NCI-H2081 (cell line): ENCODE data around the gene RPS6KA1.
A peak's percentile ranks its signal among the peaks of the same experiment; 100 is the strongest.
"Not testable (repeated sequence)": the region's sequence is repeated elsewhere in the genome, so short reads cannot be mapped to it uniquely, and the experiment has no call there.

Experiments
- DNase-seq, 2 experiments: peaks; one replicate each; lab custom pipeline; 2025; lab: John Stamatoyannopoulos, UW

RPS6KA1 gene

DNA sequence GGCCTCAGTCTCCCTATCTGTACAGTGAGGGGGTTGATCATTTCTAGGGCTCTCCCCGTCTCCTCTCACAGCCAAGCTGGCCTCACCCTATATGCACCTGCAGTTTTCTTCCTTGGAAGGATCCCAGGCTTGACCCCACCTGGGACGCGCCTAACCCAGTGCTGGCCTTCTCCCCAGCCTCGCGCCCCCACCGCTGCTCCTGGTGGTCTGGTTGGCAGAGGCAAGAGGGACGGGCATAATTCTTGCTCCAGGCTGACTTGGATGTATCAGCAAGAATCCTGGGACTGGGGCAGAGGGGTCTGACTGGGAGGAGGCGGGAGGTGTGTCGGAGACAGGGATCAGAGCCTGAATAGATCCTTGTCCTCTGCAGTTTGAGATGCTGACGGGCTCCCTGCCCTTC is 25.2 kb downstream of the RPS6KA1 start:
- DNase-seq, result no peak

DNA sequence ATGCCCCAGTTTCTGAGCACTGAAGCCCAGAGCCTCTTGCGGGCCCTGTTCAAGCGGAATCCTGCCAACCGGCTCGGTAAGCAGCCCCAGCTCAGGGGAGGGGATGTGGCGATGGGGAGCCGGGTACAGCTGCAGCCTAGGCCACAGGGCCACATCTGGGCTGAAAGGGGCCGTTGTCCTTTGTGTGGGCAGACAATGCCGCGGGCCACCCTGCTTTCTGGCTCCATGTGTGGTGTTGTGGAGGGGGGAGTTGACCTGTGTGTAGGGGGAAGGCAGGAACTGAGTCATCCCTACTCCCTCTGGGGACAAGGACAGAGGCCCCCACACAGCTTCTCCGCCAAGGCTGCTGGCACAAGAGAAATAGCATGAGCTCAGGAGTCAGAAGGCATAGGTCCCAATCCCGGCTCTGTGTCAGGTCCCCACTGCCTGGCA is 26.0 kb downstream of the RPS6KA1 start:
- no peak for DNase-seq

DNA sequence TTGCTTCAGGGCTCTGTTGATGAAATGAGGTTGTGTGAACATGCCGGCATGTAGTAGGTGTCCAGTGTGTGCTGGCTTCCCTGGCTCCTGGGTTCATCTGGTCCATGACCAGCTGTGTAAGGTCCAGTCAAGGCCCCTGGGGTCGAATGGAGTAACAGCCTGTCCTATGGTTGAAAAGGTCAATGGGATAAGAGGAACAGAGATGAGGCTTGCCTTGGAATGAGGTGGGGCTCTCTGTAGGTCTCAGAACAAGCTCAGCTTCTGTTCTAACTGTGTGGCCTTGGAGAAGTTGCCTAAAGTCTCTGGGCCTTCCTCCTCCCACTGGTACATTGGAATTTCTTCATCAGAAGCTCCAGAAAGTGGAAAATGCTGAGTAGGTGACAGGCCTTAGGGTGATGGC is 26.6 kb downstream of the RPS6KA1 start:
- no peak for DNase-seq

DNA sequence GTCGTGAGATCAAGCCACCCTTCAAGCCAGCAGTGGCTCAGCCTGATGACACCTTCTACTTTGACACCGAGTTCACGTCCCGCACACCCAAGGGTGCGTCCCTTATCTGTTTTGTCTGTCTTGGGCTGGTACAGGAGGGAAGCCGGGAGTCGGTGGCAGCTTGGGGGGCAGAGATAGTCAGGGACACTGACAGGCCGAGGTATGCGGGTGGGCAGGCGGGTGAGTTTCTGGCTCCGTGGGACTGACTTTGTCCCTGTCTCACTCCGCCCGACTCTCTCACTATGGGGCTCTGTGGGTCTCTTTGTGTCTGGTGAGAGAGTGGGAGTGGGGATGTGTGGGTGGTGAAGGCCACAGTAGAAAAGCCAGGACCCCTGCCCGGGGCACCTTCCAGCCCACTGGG is 27.4 kb downstream of the RPS6KA1 start:
- DNase-seq, result no peak

DNA sequence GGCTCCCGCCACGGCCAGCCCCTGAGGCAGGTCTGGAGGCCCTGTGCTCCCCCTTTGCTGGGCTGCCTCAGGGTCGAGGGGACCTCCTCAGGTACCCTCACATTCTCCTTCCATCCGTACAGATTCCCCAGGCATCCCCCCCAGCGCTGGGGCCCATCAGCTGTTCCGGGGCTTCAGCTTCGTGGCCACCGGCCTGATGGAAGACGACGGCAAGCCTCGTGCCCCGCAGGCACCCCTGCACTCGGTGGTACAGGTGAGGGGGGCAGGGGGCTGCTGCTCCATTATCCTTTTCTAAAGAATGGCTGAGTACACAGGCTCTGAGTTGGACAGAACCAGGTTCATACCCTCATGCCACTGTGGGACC is 29.1 kb downstream of the RPS6KA1 start:
- DNase-seq, result no peak

DNA sequence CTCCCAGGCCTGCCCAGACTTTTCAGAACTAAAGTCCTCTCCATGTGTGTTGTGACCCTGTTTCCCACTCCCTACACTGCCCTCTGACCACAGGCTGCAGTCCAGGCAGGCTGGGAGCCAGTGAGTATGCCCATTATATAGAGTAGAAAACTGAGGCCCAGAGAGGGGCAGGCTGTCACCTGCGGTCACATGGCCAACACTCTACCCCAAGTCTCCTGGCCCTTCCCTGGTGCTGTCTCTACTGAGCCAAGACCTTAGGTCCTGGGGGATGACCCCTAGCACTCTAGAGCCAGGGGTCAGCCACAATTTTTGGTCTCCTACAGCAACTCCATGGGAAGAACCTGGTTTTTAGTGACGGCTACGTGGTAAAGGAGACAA is 30.8 kb downstream of the RPS6KA1 start:
- no peak for DNase-seq

DNA sequence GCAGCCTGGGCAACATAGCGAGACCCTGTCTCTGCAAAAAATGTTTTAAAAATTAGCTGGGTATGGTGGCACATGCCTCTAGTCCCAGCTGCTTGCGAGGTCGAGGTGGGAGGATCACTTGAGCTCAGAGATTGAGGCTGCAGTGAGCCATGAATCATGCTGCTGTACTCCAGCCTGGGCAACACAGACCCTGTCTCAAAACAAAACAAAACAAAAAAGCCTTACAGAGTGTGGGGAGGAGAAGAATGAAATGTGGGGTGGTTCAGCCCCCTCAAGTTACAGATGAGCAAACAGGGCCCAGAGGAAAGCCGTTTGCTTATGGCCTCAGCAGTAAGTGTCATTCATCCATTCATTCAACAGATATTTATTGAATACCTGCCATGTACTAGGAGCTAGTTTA is 40.7 kb downstream of the RPS6KA1 start:
- DNase-seq, result no peak

DNA sequence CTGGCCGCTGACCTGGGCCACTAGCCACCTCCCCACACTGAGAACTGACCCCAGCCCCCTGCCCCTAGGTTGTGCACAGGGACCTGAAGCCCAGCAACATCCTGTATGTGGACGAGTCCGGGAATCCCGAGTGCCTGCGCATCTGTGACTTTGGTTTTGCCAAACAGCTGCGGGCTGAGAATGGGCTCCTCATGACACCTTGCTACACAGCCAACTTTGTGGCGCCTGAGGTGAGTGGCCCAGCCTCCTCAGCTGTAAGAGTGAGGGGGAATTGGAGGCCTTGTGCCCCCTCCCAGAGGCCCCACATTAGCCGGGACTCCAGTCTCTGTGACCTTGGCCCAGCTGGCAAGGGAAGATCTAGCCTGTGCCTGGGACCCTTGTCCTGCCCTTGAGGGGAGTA is 41.8 kb downstream of the RPS6KA1 start:
- no peak for DNase-seq

DNA sequence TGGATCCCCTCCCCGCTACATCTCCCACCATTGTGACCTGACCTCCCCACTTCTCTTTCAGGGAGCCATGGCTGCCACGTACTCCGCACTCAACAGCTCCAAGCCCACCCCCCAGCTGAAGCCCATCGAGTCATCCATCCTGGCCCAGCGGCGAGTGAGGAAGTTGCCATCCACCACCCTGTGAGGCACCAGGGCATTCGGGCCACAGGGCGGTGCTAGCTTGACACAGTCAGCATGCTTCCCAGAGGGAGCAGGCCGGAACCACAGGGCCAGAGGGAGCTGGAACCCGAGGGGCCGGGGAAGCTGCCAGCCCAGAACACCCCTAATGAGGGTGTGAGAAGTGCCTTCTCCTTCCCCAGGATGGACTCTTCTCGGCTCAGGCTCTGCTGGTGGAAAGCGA is 44.5 kb downstream of the RPS6KA1 start:
- DNase-seq, result no peak

DNA sequence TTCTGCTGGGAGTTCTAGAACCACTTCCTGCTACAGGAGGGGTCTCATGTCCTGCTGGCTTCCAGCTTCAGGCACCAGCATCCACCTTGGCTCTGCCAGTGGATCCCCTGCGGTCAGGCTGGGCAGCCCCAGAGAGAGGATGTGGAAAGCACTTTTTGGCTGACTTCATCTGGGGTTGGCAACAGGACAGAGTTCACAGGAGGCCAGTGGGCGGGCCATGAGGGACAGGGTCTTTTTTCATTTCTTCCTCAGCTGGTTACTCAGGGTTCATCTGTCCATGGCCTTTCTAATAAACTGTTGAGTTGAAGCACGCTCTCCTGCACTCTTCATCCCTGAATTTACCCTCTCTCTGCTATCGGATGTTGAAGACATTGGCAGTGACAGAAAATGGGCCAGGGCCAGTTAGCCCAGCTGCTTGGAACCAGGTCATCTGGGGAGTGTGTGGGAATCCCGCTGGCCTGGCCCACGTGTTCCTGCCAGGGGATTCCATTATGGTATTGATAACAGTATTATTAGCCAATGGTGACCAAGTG is 45.2 kb downstream of the RPS6KA1 start:
- no peak for DNase-seq

DNA sequence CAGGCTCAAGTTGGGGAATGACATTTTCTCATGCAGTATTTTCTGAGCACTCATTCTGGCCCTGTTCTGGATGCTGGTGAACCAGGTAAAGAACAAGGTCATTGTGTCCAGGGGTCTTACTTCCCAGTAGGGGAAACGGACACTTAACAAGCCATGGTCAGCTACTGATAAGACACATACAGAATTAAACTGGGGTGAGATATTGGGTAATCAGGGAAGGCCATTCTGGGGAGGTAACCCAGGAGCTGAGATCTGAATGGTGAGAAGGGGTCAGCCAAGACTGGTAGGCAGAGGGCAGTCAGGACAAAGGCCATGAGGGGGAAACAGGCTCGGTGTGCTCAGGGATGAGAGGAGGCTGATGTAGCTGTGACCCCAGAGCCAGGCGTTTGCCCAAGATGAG is 45.8 kb downstream of the RPS6KA1 start:
- no peak for DNase-seq

DNA sequence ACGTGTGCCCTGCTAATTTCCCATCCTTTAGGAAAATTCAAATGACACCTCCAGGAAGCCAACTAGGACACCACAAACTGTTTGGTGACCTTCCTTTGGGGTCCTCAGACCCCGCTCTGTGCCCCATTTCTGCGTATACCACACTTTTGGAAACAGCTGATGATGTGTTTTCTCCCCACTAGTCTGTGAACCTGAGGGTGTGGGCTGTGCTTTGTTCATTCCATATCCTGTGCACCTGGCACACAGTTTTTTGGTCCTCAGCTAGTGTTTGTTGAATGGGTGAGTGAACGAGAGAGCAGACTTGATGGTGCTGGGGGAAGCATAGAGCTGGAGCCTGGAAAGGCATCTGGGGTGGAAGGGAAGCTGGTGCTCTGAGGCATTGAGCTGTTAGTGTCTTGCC is 48.6 kb downstream of the RPS6KA1 start:
- DNase-seq, result no peak

DNA sequence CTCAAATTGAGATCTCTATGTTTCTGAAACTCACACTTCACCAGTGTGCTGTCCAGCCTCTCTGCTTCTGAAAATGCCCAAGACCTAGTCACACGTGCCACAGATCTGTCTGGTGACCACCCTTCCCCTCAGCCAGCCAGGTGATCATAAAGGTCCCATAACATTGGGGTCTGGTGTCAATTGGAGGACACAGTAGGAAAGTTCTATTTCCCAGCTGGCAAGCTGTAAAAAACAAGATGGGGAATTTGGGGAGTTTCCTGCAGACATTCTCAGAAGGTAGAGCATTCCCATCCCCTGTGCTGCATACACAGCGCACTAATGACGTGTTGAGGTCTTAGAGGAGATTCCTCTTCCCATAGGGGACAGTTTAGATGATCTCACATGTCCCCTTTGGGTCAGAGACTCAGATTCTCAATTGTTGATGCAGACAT is 50.1 kb downstream of the RPS6KA1 start:
- DNase-seq, result no peak

DNA sequence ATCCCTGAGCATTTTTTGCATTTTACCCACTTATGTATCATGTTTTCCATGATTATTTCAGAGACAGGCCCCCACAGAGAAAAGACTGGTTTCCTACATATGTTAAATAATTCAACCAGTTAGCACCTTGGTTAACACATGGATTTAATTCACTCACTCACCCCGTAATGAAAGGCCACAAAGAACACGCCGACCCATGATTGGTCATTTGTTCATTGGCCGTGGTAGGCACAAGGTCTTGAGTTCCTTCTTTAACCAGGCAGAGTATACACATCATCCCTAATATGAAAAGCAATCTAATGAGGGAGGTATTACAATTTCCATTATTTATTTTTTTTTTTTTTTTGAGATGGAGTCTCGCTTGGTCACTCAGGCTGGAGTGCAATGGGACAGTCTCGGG is 50.6 kb downstream of the RPS6KA1 start:
- DNase-seq, result no peak

DNA sequence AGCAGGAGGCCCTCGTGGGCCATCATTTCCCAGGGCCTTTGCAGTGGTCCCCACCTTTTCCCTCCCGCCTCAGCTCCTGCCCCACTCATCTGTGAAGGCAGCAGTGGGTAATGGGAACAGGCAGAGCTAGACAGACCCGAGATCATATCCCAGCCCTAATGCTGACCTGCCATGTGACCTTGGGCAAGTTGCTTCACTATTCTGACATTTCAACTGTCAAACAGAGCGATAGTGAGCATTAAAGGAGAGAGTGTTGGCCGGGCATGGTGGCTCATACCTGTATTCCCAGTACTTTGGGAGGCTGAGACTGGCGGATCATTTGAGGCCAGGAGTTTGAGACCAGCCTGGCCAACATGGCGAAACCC is 51.7 kb downstream of the RPS6KA1 start:
- no peak for DNase-seq

DNA sequence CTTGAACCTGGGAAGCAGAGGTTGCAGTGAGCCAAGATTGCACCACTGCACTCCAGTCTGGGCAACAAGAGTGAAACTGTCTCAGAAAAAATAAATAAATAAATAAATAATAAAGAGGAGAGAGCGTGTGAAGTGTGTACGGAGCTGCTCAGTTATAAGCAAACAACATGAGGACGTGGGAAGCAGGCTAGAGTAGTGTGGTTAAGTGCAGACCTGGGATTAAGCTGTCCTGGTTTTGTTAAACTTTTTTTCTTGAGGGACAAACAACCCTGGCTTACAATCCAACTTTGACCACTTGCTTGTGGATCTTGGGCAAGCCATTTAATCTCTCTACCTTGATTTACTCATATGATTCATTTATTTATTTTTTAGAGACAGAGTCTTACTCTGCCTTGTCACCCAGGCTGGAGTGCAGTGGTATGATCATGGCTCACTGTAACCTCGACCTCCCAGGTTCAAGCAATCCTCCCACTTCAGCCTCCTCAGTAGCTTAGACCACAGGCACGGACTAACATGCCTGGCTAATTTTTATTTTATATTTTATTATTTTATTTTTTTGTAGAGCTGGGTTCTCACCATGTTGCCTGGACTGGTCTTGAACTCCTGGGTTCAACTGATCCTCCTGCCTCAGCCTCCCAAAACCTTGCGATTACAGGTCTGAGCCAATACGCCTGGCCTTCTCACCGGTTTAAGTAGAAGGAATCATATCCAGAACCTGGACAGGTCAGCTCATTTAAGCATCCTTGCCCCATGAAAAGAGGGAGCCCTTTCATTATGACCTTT is 52.7 kb downstream of the RPS6KA1 start:
- DNase-seq, result no peak

DNA sequence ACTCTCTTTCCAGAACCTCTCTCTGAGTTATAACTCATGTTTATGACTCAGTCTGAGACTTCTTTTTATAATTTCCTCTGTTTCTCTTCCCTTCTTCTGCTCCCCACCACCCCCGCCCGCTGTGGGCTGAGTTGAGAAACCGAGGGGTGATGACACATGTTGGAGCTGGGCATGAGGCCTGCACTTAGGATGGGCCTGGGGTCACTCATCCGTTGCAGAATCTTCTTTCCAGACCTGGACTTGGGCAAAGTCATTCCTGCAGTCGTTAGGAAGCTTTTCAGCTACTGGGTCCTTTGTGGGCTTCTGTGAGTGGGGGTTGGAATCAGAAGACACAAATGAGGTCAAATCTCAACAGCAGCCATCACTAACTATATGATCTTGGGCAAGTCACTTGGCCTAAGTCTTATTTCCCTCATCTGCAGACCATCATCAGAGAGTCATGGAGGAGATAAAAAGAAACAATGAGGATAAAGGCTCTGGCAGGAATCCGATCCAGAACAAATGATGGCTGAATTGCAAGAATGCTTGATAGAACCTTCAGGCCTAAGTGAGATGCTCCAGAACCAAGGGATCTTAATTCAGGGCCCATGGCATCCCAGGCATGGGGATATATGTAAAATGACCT is 53.4 kb downstream of the RPS6KA1 start:
- DNase-seq, result no peak

DNA sequence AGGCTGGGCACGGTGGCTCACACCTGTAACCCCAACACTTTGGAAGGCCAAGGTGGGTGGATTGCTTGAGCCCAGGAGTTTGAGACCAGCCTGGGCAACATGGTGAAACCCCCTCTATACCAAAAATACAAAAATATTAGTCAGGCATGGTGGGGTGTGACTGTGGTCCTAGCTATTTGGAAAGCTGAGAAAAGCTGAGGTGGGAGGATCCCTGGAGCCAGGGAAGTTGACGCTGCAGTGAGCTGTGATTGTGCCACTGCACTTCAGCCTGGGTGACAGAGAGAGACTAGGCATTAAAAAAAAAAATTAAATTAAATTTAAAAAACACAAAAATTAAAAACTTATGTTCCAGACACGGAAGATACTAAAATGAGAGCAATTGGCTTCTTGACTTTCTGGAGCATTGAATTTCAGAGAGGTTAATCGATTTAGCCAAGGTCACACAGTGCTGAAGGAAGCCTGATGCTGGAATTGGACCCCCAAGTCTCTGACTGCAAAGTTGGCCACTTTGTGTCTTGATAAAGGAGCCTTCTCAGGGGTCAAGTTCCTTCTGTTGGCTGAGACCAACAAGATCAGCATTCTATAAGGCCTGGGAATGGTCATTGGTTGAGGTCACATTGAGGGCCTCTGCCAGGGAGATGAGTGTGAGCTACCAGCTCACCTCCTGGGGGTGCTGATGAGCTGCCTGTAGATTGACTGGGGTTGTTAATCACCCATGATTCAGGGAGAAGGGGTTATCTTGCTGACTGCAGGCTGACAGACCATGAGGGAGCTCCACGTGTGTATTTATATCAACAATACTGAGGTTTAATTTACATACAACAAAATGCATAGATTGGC is 54.3 kb downstream of the RPS6KA1 start:
- no peak for DNase-seq

DNA sequence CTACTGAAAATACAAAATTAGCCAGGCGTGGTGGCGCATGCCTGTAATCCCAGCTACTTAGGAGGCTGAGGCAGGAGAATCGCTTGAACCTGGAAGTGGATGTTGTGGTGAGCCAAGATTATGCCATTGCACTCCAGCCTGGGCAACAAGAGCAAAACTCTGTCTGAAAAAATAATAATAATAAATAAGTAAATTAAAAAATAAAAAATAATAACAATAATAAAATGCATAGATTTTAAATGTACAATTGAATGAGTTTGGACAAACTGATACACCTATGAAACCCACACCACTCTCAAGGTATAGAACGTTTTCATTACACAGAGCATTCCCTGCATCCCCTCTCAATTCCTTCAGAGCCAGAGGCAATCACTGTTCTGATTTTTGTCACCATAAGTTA is 55.0 kb downstream of the RPS6KA1 start:
- not testable (repeated sequence) for DNase-seq

DNA sequence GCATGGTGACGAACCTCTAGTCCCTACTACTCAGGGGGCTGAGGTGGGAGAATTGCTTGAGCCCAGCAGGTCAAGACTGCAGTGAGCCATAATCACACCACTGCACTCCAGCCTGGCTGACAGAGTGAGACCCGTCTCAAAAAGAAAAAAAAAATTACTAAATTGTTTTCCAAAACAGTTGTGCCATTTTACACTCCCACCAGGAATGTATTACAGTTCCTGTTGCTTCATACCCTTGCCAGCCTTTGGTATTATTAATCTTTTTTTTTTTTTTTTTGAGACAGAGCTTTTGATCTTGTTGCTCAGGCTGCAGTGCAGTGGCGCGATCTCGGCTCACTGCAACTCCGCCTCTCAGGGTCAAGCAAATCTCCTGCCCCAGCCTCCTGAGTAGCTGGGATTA is 55.9 kb downstream of the RPS6KA1 start:
- no peak for DNase-seq

DNA sequence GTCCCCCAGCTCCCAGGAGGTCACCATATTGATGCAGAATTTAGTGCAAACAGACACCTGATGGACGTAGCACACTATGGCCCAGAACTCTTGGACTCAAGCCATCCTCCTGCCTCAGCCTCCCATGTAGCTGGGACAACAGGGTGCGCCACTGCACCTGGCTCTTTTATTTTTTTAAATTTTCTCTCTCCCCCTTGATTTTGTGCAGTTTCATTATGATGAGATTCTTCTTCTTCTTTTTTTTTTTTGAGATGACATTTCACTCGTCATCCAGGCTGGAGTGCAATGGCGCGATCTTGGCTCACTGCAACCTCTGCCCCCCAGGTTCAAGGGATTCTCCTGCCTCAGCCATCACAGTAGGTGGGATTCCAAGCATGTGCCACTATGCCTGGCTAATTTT is 63.8 kb downstream of the RPS6KA1 start:
- no peak for DNase-seq

DNA sequence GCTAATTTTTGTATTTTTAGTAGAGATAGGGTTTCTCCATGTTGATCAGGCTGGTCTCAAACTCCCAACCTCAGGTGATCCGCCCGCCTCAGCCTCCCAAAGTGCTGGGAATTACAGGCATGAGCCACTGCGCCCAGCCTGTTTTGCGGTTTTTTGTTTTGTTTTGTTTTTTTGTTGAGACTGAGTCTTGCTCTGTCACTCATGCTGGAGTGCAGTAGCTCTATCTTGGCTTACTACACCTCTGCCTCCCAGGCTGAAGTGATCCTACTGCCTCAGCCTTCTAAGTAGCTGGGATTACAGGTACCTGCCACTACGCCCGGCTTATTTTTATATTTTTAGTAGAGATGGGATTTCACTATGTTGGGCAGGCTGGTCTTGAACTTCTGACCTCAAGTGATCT is 65.0 kb downstream of the RPS6KA1 start:
- not testable (repeated sequence) for DNase-seq

DNA sequence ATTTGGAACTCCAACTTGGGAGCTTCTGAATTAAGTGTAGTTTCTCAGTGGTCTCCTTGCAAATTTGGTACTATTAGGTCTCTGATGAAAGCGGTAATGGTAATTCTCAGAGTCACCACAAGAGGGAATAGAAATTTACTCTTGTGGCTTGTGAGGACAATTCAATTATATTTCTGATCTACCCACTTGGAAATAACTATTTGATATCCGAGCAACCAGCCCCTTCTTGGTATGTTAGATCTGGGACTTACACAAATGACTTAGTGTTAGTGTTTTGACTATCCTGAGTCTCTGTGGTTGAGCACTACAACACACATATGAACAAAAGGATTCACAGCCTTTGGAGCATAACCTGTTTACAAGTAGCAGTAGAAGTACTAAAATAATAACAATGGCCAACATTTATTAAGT is 68.1 kb downstream of the RPS6KA1 start:
- DNase-seq, result peak in 1 of 2 experiments; percentile 34
